GM19438 (cell line): Measurements from ENCODE around the gene VWA8.

Experiments used
- ATAC-seq: cut with Tn5 transposase; IDR thresholded peaks from one replicate; pipeline ENCODE4 v1.9.1; 2021; ENCODE audit warnings: low read depth; ENCODE audit not compliant: unreplicated experiment

VWA8 gene

DNA sequence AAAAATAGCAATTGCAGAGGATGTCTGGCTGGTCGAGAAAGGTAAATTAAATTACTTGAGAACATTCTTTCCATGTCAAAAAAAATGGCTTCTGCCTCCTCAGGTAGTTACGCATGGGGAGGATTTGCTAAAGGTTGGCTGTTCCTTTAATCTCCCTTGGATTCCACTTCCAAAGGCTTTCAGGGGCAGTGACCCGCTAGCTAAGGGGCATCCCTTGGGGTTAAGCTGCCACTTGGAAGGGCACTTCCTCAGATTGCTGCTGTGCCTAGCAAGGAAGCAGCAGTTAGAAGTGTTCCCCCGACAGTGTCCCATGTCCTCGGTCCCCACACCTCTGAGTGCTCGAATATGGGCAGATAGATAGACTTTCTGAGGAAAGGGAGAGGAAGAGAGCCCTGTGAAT is 395.1 kb downstream of the VWA8 start:
- ATAC-seq: no peak

DNA sequence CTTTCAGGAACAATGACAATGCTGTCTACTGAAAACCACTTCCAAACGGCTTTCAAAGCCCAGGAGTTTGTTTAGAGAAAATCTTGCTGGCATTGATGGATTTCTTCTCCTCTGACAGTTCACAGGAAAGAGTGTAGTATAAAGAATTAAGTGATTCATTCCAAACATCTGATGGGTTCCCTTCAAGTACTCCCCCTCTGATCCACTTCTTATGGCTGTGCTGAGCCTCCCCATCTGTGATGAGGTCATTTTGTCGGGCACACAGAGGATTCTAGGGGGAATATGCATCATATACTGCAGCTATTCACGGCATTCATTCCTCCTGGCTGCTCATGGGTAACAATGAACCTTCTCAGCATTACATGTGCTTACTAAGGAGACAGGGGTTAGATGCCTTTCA is 395.7 kb downstream of the VWA8 start:
- no peak for ATAC-seq

DNA sequence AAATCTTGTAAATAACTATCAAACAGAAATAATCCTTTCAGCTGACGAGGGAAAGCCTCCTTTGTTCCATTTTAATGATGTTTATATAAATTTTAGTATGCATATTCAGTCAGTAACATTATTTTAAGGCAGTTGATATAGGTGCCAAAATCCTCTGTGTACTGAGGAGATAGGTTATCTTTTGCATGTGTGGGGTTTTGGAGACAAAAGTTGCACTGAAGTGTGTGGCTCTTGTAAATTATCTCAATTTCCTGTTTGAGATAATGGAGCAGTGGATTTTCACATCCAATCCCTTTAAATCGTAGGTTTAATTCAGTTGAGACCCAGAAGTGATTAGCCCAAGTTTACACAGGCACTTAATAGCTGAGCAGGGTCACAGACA is 396.9 kb downstream of the VWA8 start:
- no peak for ATAC-seq

DNA sequence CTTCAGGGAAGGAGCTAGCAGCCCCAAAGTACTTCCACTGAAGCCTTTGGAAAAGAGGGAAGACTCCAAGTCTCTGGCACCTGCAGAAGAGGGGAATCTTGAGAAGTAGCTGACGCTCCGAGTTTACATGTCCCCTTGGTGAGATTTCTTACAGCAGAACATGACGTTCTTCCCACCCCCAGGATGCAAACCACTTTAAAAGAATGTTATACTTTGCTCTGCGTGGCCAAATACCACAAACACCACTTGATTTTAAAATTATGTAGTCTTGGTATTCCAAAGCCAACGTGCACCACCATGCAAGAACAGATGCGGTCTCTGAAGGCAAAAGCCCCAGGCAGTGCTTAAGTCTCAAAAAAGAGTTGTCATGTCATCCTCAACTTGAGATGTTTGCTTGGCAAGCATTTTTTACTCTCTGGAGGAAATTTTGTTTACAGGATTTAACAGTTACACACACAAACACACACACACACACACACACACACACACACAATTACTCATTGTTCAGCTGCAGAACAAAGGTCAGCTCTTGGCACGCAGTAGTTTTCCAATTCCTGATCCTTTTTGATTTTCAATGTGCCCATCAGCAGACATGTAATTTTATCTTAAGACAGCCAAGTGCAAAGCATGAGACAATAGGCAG is 397.4 kb downstream of the VWA8 start:
- ATAC-seq: no peak

DNA sequence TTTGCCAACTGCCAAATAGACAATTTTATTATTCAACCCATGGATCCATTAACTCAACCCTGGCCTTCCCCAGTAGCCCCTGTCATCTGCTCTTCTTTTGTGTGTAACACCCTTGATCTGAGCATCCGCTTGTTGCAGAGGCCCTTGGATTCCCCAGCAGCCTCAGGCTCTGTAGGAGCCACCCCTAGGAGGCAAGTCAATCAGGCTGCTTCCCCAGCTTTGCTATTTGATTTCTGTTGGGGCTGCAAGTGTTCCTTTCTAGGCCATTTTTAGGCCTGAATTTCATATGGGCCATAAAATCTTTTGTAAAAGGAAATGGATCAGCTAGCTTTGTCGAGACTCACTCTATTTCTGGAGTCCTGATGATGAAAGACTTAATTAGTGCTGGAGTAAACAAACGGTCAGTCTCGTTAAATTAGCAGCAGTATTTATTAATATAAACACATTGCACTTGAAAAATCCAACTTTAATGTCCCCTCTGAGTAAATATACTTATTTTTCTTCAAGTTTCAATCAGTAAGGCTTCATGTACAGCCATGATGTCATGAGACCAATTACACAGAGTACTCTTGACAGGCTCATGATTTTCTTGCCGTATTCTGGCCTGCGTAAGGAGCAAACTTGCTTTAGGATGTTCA is 398.2 kb downstream of the VWA8 start:
- ATAC-seq: no peak

DNA sequence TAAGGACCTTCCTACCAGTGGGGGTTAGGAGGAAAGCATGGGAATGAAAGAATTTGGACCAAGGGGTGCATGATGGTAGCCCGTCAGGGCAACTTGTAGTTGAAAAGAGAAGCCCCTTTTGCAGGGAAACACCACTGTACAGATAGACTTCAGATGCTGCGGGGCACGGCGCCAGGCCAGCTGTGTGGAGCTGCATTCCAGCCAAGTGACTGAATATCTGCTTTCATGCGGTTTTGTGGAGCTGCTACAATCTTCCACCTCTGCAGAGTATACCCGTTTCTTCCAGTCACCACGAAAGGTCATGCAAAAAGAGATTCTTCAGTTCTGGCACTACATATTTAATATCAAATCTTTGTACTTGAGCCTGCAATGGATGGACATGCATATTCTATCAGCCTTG is 398.8 kb downstream of the VWA8 start:
- ATAC-seq: no peak

DNA sequence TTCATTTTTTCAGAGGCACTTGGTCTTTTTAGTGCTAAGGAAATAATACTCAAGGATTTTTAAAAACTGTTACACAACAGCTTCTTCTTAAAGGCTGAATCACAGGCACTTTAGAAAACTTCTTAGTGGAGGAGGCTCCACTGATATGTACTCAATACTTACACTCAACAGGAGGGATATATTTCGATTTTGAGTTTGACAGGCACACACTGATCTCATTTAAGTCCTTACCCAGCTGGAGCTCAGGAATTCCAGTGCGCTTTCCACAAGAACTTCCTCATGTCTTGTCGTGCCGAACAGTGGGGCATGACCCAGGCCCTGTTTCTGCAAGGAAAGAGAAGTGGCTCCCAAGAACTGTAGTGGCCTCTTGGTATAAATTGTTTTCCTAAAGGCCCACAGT is 399.7 kb downstream of the VWA8 start:
- ATAC-seq: no peak

DNA sequence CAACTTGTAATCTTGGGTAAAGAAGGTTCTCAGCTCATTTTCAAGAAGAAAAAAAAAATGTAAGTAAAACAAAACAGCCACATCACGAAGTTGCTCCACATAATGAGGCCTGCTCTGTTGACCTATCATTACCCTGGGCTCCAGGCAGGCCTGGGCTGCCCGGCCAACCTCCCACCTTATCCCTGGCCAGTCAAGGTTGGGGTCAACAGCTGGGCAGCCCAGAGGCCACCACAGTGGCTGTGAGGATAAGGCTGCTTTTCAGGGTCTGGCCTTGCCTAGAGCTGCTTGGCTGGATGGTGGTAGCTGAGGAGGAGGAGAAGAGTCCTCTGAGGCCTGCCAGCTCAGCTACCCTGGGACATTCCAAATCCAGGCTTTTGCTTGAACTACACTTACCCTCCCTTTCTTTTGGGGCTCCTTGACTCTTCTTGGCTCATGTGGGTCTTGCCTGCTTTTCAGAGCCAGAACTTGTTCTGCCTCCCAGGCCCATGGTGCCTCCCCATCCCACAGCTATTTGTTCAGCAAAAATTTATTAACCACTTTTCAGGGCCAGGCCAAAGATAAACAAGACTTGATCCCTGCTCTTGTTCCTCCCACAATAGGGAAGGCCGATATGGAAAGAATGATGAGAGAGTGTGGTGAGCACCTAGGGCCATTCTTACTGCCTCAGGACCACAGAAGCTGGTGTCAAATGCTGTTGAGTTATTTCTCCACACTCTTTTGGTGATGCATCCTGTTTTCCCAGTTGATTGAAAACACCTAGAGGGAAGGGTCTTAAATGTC is 401.9 kb downstream of the VWA8 start:
- no peak for ATAC-seq

DNA sequence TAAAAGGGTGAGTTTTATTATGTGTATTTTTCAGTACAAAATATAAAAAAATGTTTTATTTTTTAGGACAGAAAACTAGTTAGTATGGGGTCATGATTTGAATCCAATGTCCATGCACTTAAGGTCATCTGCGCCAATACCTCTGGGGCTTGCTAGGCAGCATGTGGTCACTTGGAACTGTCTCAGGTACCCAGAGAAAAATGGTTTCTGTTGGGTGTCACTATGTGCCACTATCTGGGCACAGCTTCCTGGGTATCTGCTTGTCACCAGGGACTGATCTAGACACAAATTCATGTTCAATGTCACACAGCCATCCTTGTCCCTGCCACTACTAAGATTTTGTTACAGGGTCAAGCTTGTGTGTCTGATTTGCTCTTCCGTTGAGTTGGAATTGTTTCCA is 403.2 kb downstream of the VWA8 start:
- ATAC-seq: no peak

DNA sequence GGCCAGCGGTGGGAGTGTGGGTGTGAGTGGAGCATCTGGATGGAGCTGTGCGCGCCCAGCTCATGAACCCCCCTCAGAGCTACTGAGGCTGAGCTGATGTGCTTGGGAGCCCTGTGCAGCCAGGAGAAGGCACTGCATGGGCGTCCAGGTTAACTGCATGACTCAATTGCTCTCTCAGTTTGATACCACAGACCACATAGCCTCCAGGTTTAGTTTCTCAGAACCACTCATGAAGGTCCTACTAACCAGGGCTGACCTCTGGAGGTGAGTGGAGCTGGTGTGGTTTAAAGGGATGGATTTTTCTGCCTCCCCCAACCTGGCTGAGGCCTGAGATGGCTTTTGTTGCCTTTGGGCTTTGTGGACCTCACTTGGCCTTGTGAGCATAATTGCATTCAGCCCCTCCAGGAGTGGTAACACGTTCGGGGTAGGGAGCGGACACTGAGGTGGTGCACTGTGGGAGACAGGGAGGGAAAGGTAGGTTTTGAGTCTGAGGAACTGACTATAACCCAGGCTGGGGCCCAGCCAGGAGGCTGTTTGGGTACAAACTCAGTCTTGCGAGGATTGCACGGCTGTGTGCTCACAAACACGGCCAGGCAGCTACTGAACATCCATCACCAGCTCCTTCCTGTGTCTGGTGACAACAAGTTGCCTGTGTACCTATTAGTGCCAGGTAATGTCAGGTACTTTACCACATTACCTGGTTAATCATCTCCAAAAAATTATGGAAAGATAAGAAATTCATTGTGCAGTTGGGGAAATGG is 406.1 kb downstream of the VWA8 start:
- ATAC-seq: peak; percentile 95

DNA sequence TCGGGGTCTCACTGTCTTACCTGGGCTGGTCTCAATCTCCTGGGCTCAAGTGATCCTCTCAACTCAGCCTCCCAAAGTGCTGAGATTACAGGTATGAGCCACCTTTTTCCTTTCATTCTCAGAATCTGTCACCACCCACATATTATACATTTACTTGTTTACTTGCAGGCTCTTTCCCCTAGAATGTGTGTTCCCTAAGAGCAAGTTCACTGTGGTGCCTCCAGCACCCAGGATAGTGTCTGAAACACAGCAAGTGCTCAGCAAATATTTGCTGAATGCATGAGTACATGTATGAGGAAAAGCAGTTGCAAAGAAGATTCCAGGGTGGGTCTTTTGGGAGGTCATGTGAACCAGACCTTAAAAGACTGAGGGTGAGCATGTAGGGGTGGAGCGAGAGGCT is 406.7 kb downstream of the VWA8 start:
- peak; percentile 11 for ATAC-seq

DNA sequence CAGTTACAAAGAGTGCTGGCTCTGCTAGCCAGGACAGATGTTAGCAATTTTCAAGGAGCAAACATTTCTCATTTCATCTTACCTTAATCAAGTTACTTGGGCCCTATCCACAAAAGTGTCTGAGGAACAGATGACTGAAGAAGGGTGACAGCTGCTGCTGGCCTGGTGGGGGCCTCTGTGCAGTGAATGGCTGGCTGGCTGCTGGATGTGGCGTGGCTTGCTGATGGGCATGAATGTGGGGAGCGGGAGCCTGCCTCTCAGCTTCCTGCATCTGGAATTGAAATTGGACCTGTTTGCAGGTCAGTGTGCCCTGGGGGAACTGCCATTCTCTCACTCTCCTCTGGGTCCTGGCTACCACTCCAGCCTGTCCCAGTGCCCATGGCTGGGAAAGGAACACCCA is 408.9 kb downstream of the VWA8 start:
- ATAC-seq: no peak

DNA sequence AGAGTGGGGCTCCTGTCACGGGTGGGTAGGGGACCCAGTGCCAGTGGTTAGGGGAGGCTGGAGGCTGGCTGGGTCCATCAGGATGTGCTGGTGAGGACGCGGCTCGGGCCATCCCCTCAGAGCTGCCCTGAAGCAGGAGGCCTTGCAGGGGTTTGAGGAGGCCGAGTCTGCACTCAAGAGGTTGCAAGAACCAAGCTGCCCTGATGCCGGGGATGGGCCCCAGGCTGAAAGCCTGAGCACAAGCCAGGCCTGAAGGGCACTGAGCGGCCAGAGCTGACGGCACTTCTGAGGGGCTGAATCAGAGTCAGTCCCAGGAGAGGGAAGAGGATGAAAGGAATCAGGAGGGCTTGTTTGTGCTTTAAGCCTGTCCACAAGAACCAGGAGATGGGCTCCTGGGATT is 410.6 kb downstream of the VWA8 start:
- ATAC-seq: no peak

DNA sequence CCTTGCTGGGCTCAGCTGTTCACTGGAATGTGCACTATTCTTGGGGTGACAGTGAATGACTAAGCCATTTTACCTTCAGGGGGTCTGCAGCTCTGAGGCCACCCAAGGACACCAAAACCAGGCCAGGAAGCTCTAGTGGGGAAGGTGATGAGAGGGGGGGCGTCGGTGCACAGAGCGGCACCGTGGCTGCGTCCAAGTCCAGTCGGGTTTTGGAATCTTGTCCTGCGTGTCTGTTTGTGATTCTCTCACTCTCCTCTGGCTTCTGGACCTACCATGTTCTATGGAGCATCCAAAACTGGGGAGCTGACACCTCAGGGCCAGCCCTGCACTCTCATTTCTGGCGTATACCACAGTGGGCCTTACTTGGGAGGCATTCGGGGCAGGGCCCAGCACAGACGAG is 411.4 kb downstream of the VWA8 start:
- no peak for ATAC-seq

DNA sequence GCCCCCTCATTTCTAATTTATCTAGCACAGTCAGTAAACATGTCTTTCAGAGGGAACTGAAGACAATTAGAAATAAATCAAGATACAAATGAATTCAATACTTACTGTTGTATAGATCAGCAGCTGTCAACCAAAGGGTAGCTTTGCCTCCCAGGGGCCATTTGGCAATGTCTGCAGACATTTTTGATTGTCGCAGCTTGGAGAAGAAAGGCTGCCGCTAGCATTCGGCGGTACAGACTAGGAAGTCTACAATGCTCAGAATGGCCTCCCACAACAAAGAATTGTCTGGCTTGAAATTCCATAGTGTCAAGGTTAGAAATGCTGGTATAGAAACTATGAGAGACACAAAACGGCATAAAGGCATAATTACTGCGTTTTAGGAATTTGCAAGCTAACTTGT is 412.0 kb downstream of the VWA8 start:
- no peak for ATAC-seq

DNA sequence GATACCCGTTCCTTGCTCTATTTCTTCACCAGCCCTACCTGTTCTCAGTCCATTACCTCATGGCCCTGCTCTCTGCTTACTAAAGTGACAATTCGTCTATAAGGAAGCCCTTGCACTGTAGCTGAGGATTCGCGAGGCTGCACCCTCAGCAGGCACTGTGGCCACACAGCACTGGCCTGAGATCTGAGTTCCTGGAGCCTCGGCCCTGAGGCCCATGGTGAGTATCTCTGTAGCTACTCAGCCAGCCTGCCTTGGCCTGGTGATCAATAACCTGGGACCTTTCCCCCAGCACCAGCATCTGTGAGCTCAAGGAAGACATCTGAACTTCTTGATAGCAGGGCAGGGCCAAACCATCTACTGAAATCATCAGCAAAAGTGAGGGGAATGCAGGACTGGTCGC is 412.9 kb downstream of the VWA8 start:
- no peak for ATAC-seq

DNA sequence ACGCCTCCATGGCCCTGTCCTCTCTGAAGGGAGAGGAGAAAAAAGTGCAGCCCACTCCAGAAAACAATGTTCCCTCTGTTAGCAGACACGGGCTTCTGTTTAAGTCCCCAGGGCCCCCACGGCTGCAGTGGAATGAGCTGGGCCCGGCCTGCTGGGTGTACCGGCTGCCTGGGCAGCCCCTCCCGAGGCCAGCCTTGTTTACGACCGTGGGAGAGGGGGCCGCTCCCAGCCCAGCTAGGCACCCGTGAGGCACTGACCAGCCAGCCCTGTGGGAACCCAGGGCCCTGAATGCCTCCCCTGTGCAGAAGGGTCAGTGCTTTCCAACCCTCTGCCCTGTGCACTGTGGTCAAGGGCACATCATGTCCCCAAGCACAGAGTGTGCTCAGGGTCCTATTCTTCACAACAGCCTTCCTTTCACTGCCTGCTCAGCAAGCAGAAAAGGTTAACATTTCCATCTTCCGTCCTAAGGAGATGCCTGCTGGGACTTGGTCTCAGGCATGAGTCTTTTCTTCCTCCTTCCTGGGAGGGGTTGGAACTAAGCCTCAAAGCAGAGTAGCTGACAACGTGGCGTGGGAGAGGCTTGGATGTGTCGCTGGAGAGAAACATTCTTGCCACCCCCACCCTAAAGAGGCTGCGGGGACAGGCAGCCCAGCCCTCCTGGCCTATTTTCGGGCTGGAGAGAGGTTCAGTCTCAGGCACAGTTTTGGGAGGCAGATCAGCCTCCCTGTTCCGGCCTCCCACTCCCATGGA is 413.5 kb downstream of the VWA8 start:
- ATAC-seq: no peak

DNA sequence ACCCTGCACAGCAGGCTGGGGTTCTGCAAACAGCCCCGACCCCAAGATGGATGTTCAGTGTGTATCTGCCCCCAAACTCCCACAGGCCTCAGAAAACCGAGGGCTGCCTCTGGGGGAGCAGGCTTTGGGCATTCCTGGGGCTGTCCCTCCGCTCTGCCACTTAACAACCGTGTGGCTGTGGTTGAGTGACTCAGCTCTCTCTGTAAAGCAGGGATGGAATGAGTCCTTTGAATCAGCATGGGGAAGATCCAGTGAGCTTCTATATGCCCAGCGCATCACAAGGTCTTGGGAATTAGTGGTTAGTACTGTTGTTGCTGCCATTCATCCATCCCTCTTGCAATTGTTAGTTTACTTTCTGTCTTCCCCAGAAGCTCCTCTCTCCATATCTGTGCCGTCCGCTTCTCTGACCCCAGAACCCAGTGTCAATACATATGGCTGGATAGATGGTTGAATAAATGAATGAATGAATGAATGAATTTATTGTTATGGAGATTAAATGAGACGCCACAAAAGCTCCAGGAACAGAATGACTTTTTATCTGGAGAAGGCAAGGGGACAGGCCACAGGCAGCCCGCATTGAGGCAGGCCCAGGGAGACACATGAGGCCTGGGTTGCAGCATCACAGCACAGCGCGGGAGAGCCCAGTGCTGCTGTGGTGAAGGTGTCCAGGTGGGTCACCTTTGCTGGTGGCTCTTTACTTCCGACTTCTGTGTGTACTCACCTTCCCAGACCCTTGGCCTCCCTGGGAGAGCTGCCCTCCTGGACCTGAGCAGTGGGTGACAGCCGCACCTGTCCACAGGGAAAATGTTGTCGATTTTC is 414.3 kb downstream of the VWA8 start:
- no peak for ATAC-seq

DNA sequence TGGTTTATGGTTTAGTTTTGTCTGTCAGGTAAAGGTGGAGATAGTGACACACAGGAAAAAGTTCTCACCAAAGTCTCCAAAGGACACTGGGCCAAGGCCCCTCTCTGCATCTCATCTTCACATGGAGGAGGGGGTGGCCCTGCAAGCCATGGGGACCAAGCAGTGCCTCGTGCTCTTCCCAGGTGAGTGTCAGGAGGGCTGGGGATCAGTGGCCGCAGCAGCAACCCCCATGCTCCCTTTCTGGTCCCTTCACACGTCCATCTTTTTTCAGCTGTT is 415.5 kb downstream of the VWA8 start:
- no peak for ATAC-seq

DNA sequence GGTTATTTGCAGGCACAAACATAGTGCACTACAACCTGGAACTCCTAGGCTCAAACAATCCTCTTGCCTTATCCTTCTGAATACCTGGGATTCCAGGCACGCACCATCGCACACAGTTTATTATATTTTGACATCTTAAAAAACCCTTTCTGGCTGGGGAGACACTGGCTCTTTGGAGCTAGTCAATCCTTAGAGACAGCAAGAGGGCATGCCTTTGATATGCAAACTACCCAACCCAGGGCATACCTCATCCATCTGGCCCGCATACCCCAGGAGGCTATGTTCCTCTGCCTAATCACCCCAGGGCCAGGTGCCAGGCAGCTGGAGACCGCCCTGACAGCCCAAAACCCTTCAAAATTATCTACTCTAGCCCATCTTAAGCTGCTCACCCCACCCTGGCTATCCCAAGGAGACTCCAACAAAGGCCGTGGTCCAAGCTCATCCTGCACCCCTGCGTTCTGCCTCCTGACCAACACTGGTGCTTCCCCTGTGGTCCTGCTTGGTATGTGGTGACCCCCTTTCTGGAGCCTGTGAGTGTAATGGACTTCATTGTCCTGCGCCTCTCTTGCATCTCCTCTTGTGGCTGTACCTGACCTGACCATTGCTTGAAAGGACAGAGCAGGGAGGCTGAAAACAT is 417.1 kb downstream of the VWA8 start:
- ATAC-seq: no peak
